HG02973 (cell line): ENCODE data around the gene HMCES.
"Not testable (repeated sequence)": the region's sequence is repeated elsewhere in the genome, so short reads cannot be mapped to it uniquely, and the experiment has no call there.

Experiments
- ATAC-seq: cut with Tn5 transposase; IDR thresholded peaks from one replicate; pipeline ENCODE4 v1.9.1; 2021; ENCODE audit warnings: moderate library complexity; ENCODE audit not compliant: unreplicated experiment

HMCES gene

GRCh38 chr3:129345971-129346370, 67.3 kb downstream of the HMCES start:
- no peak for ATAC-seq

DNA sequence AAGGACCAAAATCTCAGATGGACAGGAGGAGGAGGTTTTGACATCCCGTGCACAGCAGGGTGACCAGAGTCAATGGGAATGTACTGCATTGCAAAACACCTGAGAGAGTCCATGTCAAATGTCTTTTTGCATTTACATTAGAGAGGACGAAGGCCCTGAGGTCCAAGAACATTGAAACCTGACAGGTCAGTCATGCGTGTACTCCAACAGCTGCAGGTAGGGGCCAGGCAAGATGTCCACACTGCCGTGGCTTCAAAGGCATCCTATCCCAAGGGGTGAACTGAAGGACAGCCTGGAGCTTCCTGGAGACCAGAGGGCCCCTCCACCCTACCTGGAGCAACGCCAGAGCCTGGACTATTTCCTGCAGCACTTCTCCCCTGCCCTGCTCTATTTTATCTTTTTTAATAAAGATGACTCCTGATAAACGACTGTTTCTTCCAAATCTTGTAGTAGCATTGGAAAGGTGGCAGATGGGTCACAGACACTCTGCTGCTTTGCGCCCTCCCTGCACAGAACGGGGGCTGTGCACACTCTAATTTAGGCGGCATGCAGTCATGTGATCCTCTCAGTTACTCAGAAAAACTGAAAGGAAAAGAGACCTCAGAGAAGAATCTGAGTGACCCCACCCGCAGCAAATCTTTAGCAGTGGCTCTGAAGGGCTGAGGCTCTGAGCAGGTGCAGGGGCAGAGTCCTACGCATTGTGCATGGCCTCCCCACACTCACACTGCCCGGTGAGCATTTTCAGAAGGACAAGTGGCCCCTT, 68.2 kb downstream of the HMCES start:
- ATAC-seq, result no peak

GRCh38 chr3:129347458-129347845, 68.8 kb downstream of the HMCES start:
- ATAC-seq, result no peak

GRCh38 chr3:129348734-129349133, 70.1 kb downstream of the HMCES start:
- no peak for ATAC-seq

- not testable (repeated sequence) for ATAC-seq
Measured at GRCh38 chr3:129349169-129349568, 70.5 kb downstream of the HMCES start.

- ATAC-seq, result no peak
Measured at GRCh38 chr3:129349791-129350190, 71.1 kb downstream of the HMCES start.

- no peak for ATAC-seq
Measured at GRCh38 chr3:129352045-129352444, 73.4 kb downstream of the HMCES start.

DNA sequence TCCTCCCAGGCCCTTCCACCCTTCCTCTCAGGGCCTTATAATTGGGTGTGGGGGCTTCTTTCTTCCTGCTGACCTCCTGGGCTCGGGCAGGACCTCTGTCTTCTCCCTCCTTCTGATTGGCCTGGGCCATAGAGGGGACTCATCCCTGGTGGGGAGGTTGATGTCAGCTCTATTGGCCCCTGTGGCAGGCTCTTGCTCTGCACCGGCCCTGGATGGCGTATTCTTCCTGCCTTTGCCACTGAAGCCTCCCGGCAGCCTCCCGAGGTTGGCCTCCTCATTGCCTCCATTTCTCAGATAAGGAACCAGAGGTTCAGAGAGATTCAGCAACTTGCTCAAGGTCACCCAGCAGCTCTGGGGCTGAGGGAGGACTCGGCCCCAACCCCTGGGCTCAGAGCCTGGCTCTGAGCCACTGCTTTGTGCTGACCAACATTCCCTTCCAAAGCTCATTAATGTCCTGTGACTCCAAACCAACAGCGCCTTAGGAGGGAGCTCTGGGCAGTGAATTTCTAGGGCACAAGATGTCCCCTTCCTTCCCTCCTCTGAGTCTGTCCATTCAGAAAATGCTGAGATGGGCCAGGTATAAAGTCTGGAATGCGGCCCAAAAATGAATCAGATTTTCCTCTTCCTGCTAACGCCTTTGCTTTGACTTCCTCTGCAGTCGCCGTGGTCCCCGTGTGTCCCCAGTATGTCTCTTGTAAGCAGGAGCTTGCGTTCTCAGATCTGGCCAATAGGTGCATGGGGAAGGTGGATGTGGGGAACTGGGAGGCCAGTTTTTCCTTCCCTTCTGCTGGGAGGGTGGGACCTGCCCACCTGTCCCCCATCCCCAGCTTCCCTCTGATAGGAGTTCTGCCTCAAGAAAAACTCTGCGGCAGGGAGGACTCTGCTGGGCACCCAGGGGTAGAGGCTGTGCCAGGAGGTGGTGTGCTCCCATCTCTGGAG, 74.2 kb downstream of the HMCES start:
- no peak for ATAC-seq

GRCh38 chr3:129353589-129353941, 74.9 kb downstream of the HMCES start:
- ATAC-seq, result no peak
